Endodermal cell (in vitro differentiated cells): Measurements from ENCODE around the gene CTIF. TPM values are rescaled to one million over a fixed set of nuclear protein-coding genes. Genes with fewer than 3 reads are reported as not detected.

Experiments used
- DNase-seq: peaks from one replicate; pipeline ENCODE4 v3.0.0-alpha.2; 2017
- H3K27ac ChIP-seq: 2 replicates; pipeline ENCODE4 v1.5.1; 2013; ENCODE audit warnings: mild to moderate bottlenecking, low read depth, low read length, moderate library complexity
- H3K27me3 ChIP-seq: 2 replicates; pipeline ENCODE4 v1.6.1; 2013; ENCODE audit warnings: mild to moderate bottlenecking, low read length, moderate library complexity; ENCODE audit not compliant: insufficient read depth, control insufficient read depth, poor library complexity, severe bottlenecking
- H3K36me3 ChIP-seq: 2 replicates; pipeline ENCODE4 v1.7.0; 2013; ENCODE audit warnings: mild to moderate bottlenecking, low read length, moderate library complexity; ENCODE audit not compliant: control insufficient read depth, insufficient read depth
- H3K4me1 ChIP-seq: one replicate; pipeline ENCODE4 v1.7.0; 2013; ENCODE audit warnings: low read length; ENCODE audit not compliant: control insufficient read depth, insufficient read depth
- H3K4me3 ChIP-seq: 2 replicates; pipeline ENCODE4 v1.5.1; 2013; ENCODE audit warnings: mild to moderate bottlenecking, low read length, moderate library complexity
- H3K9ac ChIP-seq: 2 replicates; pipeline ENCODE4 v1.6.1; 2013; ENCODE audit warnings: mild to moderate bottlenecking, low read length, moderate library complexity; ENCODE audit not compliant: poor library complexity, severe bottlenecking; ENCODE audit errors: extremely low read depth
- H3K9me3 ChIP-seq: 2 replicates; pipeline ENCODE4 v1.6.1; 2013; ENCODE audit warnings: mild to moderate bottlenecking, low read length, moderate library complexity; ENCODE audit not compliant: control insufficient read depth
- H3K27ac Mint-ChIP-seq: 2 replicates; pipeline ENCODE4 v1.8.0; 2020; ENCODE audit warnings: mixed read lengths
- H3K27me3 Mint-ChIP-seq: 2 replicates; pipeline ENCODE4 v1.8.0; 2021; ENCODE audit warnings: mild to moderate bottlenecking, mixed read lengths; ENCODE audit not compliant: insufficient read depth
- H3K36me3 Mint-ChIP-seq: 2 replicates; pipeline ENCODE4 v1.8.0; 2020; ENCODE audit warnings: low read depth, mixed read lengths
- H3K4me1 Mint-ChIP-seq: 2 replicates; pipeline ENCODE4 v1.8.0; 2020; ENCODE audit warnings: mixed read lengths
- H3K4me3 Mint-ChIP-seq: 2 replicates; pipeline ENCODE4 v1.8.0; 2020; ENCODE audit warnings: mild to moderate bottlenecking, moderate library complexity, mixed read lengths
- H3K9me3 Mint-ChIP-seq: 2 replicates; pipeline ENCODE4 v1.8.0; 2020; ENCODE audit warnings: mild to moderate bottlenecking, mixed read lengths
- WGBS, 2 experiments: methylation state at CpG; one replicate each; pipeline versions ENCODE4 v1.1.5 to v1.1.7; 2013; ENCODE audit warnings: missing lambda C conversion rate in 2 of 2, mixed read lengths in 1 of 2; ENCODE audit not compliant: insufficient coverage in 1 of 2, insufficient read length in 1 of 2; 5-methylcytosine and 5-hydroxymethylcytosine counted together
- total RNA-seq, 2 donors: library from RNA; stranded (reverse); fragmentation: NEBNext Ultra II Directional in 1 of 2; extraction: Animal tissue kit (Norgen Biotek cat#: 25700) in 1 of 2; gene quantifications; 2 replicates in 1 of 2; 3 replicates in 1 of 2; pipeline ENCODE4 v1.2.1, GENCODE V29; 2021
- TF ChIP-seq, protein P1 (sequence below): fragments of 200-600 bp; sonication (generic); conservative IDR thresholded peaks from 2 replicates; pipeline ENCODE4 v1.5.0; 2021; ENCODE audit warnings: antibody characterized with exemption, mild to moderate bottlenecking

The CTIF gene
- total RNA-seq, 2 donors from 2014 or later: 33.8 to 41.6 TPM

DNA sequence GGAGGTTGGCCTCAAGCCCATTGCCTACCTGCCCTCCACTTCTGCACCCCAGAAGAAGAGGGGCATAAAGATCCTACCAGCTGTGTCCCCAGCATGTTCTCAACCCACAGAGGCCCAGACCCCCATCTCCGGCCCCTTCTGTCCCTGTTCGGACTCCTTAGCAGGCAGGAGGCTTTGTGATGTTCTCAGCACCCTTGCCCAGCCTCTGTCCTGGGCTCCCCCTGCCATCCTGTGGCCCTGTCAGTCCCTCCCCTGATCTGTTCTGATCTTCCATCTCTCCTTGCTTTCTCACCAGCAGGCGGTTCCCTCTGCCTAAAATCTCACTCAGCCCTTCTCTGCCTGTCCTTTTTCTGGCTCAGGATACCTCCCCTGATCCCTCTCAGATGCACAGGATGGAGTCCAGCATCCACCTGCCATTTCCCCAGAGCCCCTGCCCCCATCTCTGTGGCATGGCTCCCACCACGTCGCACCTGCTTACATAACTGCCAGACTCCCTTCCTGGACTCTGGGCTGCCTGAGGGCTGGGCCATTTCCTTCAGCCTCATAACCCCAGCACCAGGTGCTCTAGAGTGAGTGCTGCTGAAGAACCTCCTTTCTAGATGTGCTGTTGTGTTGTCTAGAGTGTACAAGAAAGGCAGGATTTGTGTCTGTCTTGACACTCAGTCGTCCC is 134.0 kb downstream of the CTIF start:
- peaks cover 1% of the 10 kb centered on the region for H3K4me1 Mint-ChIP-seq
- TF ChIP-seq, protein P1, sequence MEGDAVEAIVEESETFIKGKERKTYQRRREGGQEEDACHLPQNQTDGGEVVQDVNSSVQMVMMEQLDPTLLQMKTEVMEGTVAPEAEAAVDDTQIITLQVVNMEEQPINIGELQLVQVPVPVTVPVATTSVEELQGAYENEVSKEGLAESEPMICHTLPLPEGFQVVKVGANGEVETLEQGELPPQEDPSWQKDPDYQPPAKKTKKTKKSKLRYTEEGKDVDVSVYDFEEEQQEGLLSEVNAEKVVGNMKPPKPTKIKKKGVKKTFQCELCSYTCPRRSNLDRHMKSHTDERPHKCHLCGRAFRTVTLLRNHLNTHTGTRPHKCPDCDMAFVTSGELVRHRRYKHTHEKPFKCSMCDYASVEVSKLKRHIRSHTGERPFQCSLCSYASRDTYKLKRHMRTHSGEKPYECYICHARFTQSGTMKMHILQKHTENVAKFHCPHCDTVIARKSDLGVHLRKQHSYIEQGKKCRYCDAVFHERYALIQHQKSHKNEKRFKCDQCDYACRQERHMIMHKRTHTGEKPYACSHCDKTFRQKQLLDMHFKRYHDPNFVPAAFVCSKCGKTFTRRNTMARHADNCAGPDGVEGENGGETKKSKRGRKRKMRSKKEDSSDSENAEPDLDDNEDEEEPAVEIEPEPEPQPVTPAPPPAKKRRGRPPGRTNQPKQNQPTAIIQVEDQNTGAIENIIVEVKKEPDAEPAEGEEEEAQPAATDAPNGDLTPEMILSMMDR: no peak
- peak overlapping the region; percentile 26 for H3K27ac Mint-ChIP-seq

DNA sequence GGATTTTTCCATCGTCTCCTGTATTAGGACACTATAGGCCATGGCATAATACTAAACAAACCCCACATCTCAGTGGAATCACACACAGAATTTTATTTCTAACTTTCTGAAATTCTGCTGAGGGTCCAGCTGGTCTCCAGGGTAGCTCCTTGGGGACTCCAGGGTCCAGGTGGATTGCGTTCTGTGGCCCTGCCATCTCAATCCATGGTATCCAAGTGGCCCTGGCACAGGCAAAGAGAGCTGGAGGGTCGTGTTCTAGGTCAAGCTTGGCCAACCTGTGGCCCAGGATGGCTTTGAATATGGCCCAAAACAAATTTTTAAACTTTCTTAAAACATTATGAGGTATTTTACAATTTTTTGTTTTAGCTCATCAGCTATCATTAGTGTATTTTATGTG is 134.6 kb downstream of the CTIF start:
- Histone ChIP-seq H3K9me3 (peaks cover 20% of the 10 kb centered on the region), H3K27ac (no peak overlapping the region), H3K27me3 (no peaks in the 10 kb centered on the region), H3K9ac (no peak overlapping the region), H3K4me3 (no peak overlapping the region), H3K36me3 (peaks cover 33% of the 10 kb centered on the region), H3K4me1 (no peaks in the 10 kb centered on the region)
- Mint-ChIP-seq H3K9me3 (peaks cover 11% of the 10 kb centered on the region), H3K27me3 (no peaks in the 10 kb centered on the region), H3K4me1 (peaks cover 1% of the 10 kb centered on the region), H3K4me3 (no peak overlapping the region), H3K27ac (peak overlapping the region; percentile 26), H3K36me3 (peaks cover 17% of the 10 kb centered on the region)
- TF ChIP-seq, protein P1: no peak
- DNase-seq: no peak
- 92 to 96% methylated on average over 3 of the region's 3 CpGs for WGBS, 2 experiments

More for the DNA sequence above, 134.0 kb downstream of the CTIF start:
- no peaks in the 10 kb centered on the region for H3K4me1 ChIP-seq
- peaks cover 36% of the 10 kb centered on the region for H3K36me3 ChIP-seq
- DNase-seq: no peak
- H3K9me3 Mint-ChIP-seq: peaks cover 11% of the 10 kb centered on the region
- no peak overlapping the region for H3K9ac ChIP-seq
- H3K27me3 ChIP-seq: no peaks in the 10 kb centered on the region
- H3K4me3 ChIP-seq: no peak overlapping the region
- H3K27me3 Mint-ChIP-seq: no peaks in the 10 kb centered on the region
- H3K4me3 Mint-ChIP-seq: no peak overlapping the region
- H3K9me3 ChIP-seq: peaks cover 20% of the 10 kb centered on the region
- no peak overlapping the region for H3K27ac ChIP-seq
- 87 to 91% methylated on average over 3 to 6 of the region's 6 CpGs for WGBS, 2 experiments
- peaks cover 17% of the 10 kb centered on the region for H3K36me3 Mint-ChIP-seq

DNA sequence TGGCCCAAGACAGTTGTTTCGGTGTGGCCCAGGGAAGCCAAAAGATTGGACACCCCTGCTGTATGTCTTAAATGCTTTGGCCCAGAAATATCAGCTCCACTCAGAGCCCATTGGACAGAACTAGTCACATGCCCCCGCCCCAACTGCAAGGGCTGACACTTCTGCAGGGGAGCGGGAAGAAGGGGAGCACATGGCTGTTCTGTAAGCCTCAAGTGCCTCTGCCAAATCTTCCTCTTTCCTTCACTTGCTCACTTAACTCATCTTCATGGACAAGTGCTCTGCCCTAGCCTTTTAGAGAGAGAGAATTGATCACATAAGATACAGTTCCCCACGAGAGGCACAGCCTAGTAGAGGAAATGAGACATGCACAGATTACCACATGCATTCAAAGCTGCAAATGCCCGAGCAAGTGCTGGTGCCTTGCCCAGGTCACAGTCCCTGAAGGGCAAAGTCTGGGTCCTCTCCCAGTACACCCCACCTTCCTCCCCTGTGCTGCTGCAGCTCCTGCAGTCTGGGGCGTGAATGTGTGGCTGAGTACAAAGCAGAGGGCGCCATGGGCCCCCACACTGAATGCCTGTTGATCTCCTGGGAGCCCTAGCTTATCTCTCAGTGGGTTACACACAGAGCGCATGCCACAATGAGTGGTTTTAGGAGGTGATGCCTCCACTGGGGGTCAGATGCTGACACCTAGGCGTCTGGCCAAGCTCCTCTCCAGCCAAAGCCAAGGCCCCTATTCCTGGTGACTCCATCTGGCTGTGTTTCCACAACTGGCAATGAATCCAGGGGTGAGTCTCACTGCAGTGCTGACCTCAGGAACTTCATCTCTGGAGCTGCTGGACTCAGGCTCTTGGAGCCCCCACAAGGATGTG is 135.3 kb downstream of the CTIF start:
- Histone ChIP-seq H3K4me3 (no peak overlapping the region), H3K27me3 (no peaks in the 10 kb centered on the region), H3K4me1 (no peaks in the 10 kb centered on the region), H3K9me3 (peaks cover 20% of the 10 kb centered on the region), H3K36me3 (peaks cover 26% of the 10 kb centered on the region), H3K27ac (no peak overlapping the region), H3K9ac (no peak overlapping the region)
- Mint-ChIP-seq H3K9me3 (peaks cover 11% of the 10 kb centered on the region), H3K36me3 (peaks cover 17% of the 10 kb centered on the region), H3K4me3 (no peak overlapping the region), H3K27me3 (no peaks in the 10 kb centered on the region), H3K27ac (no peak overlapping the region), H3K4me1 (peaks cover 1% of the 10 kb centered on the region)
- WGBS, 2 experiments: 90 to 91% methylated on average over 6 to 9 of the region's 9 CpGs
- TF ChIP-seq, protein P1: no peak
- DNase-seq: no peak
